Tibial nerve (tissue), 4 donors: Measurements from ENCODE around the gene ZGLP1. TPM values are rescaled to one million over a fixed set of nuclear protein-coding genes. Genes with fewer than 3 reads are reported as not detected.

ENCODE experiments used
- DNase-seq, 2 donors: peaks; one replicate each; pipeline ENCODE4 v3.0.0-alpha.2; 2019; ENCODE audit warnings: low spot score in 2 of 2
- H3K27ac ChIP-seq, 4 donors: fragments of 200-600 bp; sonication (generic) in 3 of 4; one replicate each; pipeline ENCODE4 v1.5.1; 2017 to 2019; ENCODE audit warnings: mild to moderate bottlenecking in 1 of 4
- H3K27me3 ChIP-seq, 2 donors: fragments of 200-600 bp; sonication (generic) in 1 of 2; one replicate each; pipeline versions ENCODE4 v1.5.1 to v1.6.0; 2017 to 2019
- H3K36me3 ChIP-seq, 3 donors: fragments of 200-600 bp; sonication (generic); one replicate each; pipeline ENCODE4 v1.5.1; 2018 to 2019
- H3K4me1 ChIP-seq, 4 donors: fragments of 200-600 bp; sonication (generic) in 3 of 4; one replicate each; pipeline ENCODE4 v1.5.1; 2017 to 2019
- H3K4me3 ChIP-seq, 4 donors: fragments of 200-600 bp; sonication (generic) in 3 of 4; one replicate each; pipeline ENCODE4 v1.5.1; 2017 to 2019; ENCODE audit warnings: mild to moderate bottlenecking in 1 of 4, moderate library complexity in 1 of 4
- H3K9me3 ChIP-seq, 4 donors: fragments of 200-600 bp; sonication (generic) in 3 of 4; one replicate each; pipeline ENCODE4 v1.5.1; 2017 to 2019
- EP300 ChIP-seq, 2 donors: sonication (generic); formaldehyde crosslinking; IDR thresholded peaks; one replicate each; pipeline ENCODE4 v1.6.1; 2017; ENCODE audit warnings: antibody characterized with exemption in 2 of 2, mild to moderate bottlenecking in 1 of 2
- POLR2A ChIP-seq, 2 donors: fragments of 450-650 bp; IDR thresholded peaks; one replicate each; pipeline ENCODE4 v1.6.1; 2017; ENCODE audit warnings: antibody characterized with exemption in 2 of 2, mild to moderate bottlenecking in 2 of 2, moderate library complexity in 2 of 2
- WGBS, 2 donors: methylation state at CpG; one replicate each; pipeline ENCODE4 v1.1.5; 2018; 5-methylcytosine and 5-hydroxymethylcytosine counted together
- total RNA-seq, 4 donors: library from RNA; depleted of rRNA; stranded (reverse); fragments of >200 nt; gene quantifications; one replicate each; pipeline ENCODE4 v1.1.0, GENCODE V29; 2016
- TF ChIP-seq, protein P1 (sequence below), 5 experiments: fragments of 200-600 bp in 3 of 5; fragments of 450-650 bp in 2 of 5; sonication (generic) in 3 of 5; IDR thresholded peaks; one replicate each; pipeline ENCODE4 v1.5.1; 2016 to 2019; ENCODE audit warnings: antibody characterized with exemption in 5 of 5, mild to moderate bottlenecking in 3 of 5, moderate library complexity in 2 of 5

Gene ZGLP1
- total RNA-seq, 4 donors from 2014 or later, result 2.9 to 4.5 (median 3.5) TPM

DNA sequence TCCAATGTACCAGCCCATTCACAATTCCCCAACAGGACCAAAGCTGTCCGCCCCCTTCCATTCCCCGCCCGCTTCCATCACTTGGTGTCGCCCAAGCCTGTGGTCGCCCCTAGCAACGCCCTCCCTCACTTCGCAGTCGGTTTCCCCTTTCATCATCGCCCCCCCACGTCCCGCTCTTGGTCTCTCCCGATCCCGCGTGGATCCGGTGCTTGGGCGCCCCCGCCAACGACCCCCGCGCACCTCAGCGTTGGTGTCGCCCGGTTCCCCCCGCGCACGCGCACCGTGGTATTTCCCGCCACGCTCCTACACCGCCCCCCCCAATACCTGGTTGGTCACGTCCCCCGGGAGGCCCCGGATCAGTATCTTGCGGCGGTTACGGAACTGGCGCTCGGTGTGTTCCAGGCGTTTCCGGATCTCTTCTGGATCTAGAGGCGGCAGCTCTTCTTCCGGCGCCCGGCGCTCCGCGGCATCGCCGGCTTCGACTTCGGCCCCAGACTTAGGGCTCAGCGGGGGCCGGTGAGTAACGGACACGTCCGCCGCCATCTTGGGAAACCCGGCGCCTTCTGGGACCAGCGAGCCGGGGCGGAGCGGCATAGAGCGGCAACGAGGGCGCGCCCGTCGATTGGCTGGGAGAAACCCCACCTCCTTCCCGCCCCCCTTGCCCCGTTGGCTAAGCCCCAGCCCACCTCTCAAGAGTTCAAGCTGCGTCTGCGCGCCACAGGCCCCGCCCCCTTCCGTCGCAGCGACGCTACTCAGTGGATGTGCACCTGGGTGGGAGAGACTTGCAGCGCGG lies 23.5 kb upstream of the ZGLP1 start, which contains the start of gene RAVER1:
Gene RAVER1, minus strand, starts transcription at position 565 of the 793 bp plus-strand sequence. Its CDS starts 22 bp downstream, at position 543.
- Histone ChIP-seq H3K9me3 (no peaks in the 10 kb centered on the region), H3K27me3 (no peaks in the 10 kb centered on the region), H3K36me3 (peaks cover 3 to 28% (median 8%) of the 10 kb centered on the region in 3 donors), H3K4me1 (peaks cover 0 to 32% (median 13%) of the 10 kb centered on the region in 4 donors), H3K4me3 (peak within 1 kb of the TSS; percentile 69 to 92 (median 91)), H3K27ac (peak within 1 kb of the TSS; percentile 80 to 99 (median 94))
- WGBS, 2 donors, result 1% methylated on average over 32 to 69 of the region's 82 CpGs
- TF ChIP-seq, protein P1, sequence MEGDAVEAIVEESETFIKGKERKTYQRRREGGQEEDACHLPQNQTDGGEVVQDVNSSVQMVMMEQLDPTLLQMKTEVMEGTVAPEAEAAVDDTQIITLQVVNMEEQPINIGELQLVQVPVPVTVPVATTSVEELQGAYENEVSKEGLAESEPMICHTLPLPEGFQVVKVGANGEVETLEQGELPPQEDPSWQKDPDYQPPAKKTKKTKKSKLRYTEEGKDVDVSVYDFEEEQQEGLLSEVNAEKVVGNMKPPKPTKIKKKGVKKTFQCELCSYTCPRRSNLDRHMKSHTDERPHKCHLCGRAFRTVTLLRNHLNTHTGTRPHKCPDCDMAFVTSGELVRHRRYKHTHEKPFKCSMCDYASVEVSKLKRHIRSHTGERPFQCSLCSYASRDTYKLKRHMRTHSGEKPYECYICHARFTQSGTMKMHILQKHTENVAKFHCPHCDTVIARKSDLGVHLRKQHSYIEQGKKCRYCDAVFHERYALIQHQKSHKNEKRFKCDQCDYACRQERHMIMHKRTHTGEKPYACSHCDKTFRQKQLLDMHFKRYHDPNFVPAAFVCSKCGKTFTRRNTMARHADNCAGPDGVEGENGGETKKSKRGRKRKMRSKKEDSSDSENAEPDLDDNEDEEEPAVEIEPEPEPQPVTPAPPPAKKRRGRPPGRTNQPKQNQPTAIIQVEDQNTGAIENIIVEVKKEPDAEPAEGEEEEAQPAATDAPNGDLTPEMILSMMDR (IDR thresholded peaks at IDR 0.05), result peak in 2 of 5 experiments; percentile 17 to 33
- TF ChIP-seq POLR2A (IDR thresholded peaks at IDR 0.05) (peak; percentile 58 to 77), EP300 (IDR thresholded peaks at IDR 0.05) (peak; percentile 68 to 91)
- peak; percentile 94 to 95 for DNase-seq

DNA sequence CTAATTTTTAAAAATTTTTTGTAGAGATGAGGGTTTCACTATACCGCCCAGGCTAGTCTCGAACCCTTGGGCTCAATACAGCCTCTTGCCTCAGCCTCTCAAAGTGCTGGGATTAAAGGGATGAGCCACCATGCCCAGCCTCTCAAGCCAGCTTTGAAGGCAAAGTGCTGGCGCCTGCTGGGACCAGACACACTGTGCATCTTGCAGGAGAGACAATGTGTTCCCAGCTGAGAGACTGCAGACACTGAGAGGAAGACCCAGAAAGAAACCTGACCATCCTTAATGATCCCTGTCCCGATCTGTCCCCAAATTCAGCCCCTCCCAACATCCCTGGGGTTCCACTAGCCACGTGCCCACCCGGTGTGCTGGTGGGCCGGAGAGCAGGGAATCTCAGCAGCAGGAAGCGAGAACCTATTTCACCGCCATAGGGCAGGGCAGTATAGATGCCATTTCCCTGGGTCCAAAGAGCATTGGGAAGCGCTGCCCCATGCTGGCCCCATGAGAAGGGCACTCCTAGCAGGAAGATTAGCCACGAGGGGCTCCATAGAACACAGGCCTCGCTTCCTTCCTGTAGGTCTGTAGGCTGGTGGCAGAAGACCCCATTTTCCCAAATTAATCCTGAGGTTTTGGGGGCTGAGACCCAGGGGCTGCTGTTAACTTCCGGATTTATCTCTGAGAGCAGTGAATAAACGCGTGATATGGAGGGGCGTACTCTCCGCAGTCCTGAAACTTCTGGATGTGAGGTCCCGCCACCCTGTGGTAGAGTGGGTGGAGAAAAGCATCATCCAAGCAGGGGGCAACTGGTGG lies 22.7 kb upstream of the ZGLP1 start:
- H3K27me3 ChIP-seq, result no peaks in the 10 kb centered on the region
- no peaks in the 10 kb centered on the region for H3K9me3 ChIP-seq
- peaks cover 0 to 32% (median 13%) of the 10 kb centered on the region in 4 donors for H3K4me1 ChIP-seq
- H3K4me3 ChIP-seq, result peak overlapping the region; percentile 69 to 92 (median 91)
- TF ChIP-seq, protein P1 (IDR thresholded peaks at IDR 0.05), result no peak
- TF ChIP-seq EP300 (IDR thresholded peaks at IDR 0.05) (no peak), POLR2A (IDR thresholded peaks at IDR 0.05) (no peak)
- peaks cover 3 to 36% (median 12%) of the 10 kb centered on the region in 3 donors for H3K36me3 ChIP-seq
- peak overlapping the region; percentile 80 to 99 (median 94) for H3K27ac ChIP-seq
- no peak for DNase-seq
- 31% methylated on average over 17 to 18 of the region's 18 CpGs for WGBS, 2 donors

DNA sequence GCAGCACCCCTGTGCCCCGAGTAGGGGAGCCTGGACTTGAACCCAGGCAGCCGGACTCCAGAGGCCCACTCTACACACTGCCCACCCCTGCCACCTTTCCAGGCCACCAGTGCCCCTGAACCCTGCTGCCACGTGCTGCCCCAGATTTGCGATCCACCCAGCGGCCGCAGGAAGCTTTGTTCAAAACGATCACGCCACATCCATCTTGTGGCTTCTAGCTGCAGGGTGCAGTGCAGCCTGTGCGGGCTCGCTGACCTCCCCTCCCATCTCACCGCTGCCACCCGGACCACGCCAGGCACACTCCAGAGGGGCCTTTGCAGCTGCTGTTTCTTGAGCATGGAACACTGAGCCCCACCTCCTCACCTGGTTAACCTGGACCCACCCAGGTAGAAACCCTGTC lies 19.9 kb upstream of the ZGLP1 start:
- H3K27me3 ChIP-seq, result no peaks in the 10 kb centered on the region
- no peak for DNase-seq
- WGBS, 2 donors, result 92 to 97% methylated on average over 13 of the region's 13 CpGs
- no peak for TF ChIP-seq EP300 (IDR thresholded peaks at IDR 0.05)
- TF ChIP-seq, protein P1 (IDR thresholded peaks at IDR 0.05), result no peak
- TF ChIP-seq POLR2A (IDR thresholded peaks at IDR 0.05), result no peak
- H3K4me1 ChIP-seq, result peaks cover 0 to 23% (median 13%) of the 10 kb centered on the region in 4 donors
- H3K36me3 ChIP-seq, result peaks cover 3 to 64% (median 28%) of the 10 kb centered on the region in 3 donors
- no peak overlapping the region for H3K27ac ChIP-seq
- no peak overlapping the region for H3K4me3 ChIP-seq
- no peaks in the 10 kb centered on the region for H3K9me3 ChIP-seq

DNA sequence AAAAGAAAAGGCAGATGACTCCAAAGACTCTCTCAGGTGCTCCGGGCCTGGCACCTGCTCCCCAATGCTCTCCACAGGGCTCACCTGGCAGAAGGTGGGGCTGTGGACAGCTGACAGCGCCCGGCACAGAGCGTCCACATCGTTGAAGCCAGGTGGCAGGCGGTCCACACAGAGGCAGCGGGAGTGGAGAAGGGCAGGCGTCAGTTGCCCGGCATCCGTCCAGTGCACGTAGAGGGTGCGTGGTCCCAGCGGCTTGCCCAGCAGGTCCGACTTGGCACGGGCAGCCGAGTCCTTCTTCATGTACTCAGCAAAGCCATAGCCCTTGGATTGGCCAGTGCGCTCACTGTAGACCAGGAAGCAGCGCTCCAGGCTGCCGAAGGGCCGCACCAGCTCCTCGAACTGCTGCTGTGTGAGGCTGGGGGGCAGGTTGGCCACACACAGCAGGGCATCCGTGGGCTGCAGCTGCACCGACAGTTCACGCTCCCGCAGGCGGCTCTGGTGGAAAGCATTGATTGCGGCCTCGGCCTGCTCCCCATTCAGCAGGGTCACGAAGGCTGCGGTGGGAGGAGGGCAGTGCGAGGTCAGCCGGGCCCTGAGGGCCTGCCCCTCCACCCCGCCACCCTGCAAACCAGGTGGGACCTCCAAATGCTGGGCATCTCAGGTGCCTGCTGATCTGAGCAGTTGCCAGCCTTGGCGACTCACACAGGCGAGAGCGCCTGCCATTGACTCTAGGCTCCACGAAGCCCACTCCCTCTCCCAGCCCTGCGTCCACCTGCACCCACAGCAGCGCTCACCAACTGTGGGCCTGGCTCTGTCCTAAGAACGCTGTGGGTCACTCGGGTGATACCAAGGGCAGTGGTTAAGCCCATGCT lies 19.2 kb upstream of the ZGLP1 start:
- 91 to 93% methylated on average over 21 to 34 of the region's 41 CpGs for WGBS, 2 donors
- TF ChIP-seq POLR2A (IDR thresholded peaks at IDR 0.05), result no peak
- no peak for TF ChIP-seq EP300 (IDR thresholded peaks at IDR 0.05)
- TF ChIP-seq, protein P1 (IDR thresholded peaks at IDR 0.05), result no peak
- no peak overlapping the region for H3K27ac ChIP-seq
- no peaks in the 10 kb centered on the region for H3K27me3 ChIP-seq
- no peak for DNase-seq
- H3K4me1 ChIP-seq, result peaks cover 0 to 17% (median 10%) of the 10 kb centered on the region in 4 donors
- H3K9me3 ChIP-seq, result no peaks in the 10 kb centered on the region
- H3K36me3 ChIP-seq, result peaks cover 3 to 71% (median 28%) of the 10 kb centered on the region in 3 donors
- no peak overlapping the region for H3K4me3 ChIP-seq
